ENCODE measurements around the gene CCDC180.
"Not testable (repeated sequence)": the region's sequence is repeated elsewhere in the genome, so short reads cannot be mapped to it uniquely, and the experiment has no call there.

CCDC180 gene

DNA sequence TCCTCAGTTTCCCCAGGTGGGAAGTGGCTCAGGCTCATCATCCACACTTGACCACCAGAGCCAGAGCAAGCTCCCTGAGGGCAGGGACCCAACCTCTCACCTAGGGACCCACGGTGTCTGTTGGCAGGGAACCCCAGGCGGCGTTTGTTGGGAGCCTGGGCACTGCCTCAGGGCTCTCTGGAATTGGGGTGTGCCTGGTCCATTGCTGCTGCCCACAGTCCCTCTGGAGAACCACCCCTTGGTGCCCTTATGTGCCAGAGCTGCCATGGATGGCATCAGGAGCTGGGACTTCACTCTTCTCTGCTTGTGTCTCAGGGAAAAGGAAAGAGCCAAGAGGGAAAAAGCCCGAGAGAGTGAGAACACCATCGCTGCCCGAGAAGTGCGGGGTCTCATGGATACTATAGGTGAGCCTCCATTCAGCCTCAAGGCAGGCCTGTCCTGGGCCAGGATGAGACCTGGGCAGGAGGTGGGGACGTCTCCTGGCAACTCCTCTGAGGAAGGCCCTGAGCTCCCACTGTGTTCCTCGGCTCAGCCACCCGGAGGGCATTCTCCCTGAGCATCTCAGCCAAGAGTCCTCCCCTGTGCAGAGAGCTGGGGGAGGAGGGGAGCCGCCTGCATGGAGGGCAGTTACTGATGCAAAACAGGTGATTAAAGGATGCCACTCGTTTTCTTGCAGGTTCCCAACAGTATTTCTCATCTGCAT lies 4.5 kb downstream of the CCDC180 start:
- DNase-seq, result no peak

DNA sequence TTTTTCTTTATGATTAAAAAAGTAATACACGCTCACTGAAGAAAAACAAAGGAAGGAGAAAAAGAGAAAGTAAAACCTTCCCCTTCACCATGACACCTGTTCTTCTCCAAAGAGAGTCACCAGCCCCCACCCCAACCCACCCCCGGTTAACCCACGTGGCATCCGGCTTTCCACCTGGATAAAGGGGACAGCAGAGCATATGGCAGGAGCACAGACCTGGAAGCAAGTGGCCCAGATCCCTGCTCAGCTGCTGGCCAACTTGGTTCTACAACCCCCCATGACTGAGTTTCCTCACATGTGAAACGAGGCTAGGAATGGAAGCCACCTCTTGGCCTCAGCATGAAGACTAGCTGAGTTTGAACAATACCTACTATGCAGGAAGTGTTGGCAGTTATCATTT lies 5.1 kb downstream of the CCDC180 start:
- no peak for DNase-seq

DNA sequence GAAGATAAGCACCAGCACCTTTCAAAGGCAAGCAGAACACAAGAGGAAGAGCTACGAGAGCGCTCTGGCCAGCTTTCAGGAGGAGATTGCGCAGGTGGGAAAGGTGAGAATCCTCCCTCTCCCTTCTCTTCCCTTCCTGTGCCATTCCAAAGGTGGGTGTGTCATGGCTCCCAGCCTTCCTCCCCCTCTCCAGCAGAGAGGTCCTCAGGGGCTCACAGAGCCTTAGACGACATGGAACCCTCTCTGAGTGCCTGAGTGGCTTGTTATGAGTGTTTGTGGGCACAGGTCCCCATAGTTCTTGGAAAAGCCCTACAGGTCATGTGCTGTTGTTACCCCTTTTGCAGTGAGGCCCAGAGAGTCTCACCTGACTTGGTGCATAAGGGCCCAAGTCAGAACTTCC lies 5.8 kb downstream of the CCDC180 start:
- DNase-seq, result no peak

- no peak for DNase-seq
Observed at GRCh38 chr9:97313746-97314145, 6.3 kb downstream of the CCDC180 start.

DNA sequence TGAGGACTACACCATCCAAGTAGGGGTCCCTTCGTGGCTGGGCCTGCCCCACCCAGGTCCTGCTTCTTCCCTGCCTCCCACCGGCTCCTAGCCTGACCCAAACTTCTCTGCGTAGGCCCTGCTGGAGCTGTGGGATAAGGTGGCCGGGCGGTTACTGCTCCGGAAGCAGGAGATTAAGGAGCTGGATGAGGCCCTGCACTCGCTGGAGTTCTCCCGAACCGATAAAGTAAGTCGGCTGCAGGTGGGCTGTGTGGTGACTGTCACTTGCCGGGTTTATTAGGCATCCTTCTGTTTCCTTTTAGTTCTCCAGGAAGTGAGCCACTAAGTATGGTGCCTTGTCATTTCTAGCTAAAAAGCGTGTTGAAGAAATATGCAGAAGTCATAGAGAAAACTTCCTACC lies 7.0 kb downstream of the CCDC180 start:
- no peak for DNase-seq

DNA sequence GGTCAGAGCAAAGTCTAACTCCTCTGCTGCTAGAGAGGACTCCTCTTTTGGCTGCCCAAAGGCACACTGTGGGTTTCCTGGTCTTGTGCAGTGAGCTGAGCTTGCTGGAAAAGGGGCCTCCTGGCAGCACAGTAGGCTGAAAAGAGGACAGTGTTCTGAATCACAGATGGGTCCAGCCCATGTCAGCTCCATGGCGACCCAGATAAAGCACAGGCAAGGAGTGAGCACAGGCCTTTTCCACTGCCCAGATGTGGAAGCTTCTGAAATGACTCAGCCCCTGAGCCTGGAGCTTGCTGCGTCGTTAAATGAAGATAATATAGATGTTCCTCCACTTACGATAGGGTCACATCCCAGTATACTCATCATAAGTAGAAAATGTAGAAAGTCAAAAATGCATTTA lies 8.1 kb downstream of the CCDC180 start:
- no peak for DNase-seq

DNA sequence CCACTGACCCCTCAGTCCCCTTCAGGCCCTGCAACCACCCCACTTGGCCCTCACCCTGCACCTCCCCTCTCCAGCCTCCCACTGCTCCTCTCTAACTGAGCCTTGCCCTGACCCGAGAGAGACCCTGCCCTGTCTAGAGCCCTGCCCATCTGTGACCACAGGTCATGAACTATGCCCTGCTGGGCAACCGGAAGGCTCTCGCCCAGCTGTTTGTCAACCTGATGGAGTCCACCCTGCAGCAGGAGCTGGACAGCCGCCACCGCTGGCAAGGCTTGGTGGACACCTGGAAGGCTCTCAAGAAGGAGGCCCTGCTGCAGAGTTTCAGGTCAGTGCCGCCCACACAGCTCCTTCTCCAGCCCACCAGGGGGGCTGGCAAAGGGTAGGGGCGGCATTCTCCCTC lies 9.4 kb downstream of the CCDC180 start:
- DNase-seq, result no peak

GRCh38 chr9:97318433-97318832 lies 11.0 kb downstream of the CCDC180 start:
- DNase-seq, result no peak

- DNase-seq, result no peak
Observed at GRCh38 chr9:97319395-97319794, 11.9 kb downstream of the CCDC180 start.

DNA sequence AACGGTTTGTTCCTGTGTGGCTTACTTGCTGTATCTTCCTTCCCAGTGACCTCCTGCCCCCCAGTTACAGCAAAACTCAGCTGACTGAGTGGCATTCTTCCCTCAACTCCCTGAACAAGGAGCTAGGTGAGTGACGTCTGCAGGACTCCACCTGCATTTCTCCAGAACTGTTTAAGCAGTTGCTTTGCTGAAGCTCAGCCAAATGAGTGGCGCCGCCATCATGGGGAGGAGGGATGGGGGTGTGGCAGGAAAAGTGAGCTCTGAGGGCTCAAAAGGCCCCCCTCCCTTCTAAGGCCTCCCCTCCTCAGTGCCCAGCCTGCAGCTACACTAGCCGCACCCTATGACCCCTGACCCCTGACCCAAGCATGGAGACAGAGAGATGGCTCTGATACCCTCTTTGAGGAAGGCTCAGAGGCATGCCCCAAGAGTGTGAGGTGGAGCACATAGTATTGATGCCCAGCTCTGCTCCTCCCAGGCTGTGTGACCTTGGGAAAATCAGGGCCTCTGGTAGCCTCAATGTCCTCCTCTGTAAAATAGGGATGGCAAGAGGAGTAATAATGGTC lies 12.7 kb downstream of the CCDC180 start:
- DNase-seq, result no peak

- no peak for DNase-seq
Observed at GRCh38 chr9:97321251-97321650, 13.8 kb downstream of the CCDC180 start.

DNA sequence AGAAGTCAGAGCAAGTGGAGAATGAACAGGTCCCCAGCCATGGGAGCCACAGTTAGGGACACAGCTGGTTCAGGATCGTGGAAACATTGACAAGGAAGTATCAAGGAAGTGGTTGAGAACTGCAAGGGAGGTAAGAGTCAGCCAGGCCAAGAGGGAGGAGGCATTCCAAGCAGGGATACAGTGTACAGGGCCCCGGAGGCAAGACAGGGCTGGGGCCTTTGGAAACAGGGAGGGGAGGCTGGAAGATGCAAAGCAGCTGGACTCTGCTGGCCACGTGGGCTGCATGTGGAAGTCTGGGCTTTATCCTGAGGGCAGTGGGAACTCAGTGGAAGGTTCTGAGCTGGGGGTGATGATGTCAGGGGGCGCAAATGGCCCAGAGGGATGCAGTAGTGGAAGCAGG lies 14.2 kb downstream of the CCDC180 start:
- no peak for DNase-seq

- no peak for DNase-seq
Observed at GRCh38 chr9:97322105-97322504, 14.6 kb downstream of the CCDC180 start.

- DNase-seq, result no peak
Observed at GRCh38 chr9:97324954-97325353, 17.5 kb downstream of the CCDC180 start.

DNA sequence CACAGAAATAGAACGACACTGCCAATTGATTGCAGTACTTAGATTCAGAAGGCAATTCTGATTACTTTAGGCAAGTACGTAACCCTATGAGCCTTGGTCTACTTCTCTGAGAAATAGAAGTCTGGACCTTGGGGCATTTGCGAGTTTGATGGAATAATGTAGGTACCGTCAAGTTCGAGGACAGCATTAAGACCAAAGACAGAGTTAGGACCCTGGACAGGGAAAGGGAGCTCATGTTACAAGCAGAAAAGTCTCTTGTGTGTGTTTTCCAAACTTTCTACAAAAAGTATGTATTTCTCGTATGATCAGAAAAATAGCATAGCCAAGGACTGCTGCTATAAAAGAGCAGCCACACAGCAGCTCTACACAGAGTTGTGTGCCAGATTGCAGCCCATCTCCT lies 20.1 kb downstream of the CCDC180 start:
- no peak for DNase-seq

DNA sequence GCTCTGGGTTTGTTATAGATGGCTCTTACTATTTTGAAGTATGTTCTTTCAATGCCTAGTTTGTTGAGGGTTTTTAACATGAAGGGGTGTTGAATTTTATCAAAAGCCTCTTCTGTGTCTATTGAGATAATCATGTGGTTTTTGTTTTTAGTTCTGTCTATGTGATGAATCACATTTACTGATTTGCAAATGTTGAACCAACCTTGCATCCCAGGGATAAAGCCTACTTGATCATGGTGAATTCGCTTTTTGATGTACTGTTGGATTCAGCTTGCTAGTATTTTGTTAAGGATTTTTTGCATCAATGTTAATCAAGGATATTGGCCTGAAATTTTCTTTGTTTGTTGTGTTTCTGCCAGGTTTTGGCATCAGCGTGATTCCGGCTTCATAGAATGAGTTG lies 25.5 kb downstream of the CCDC180 start:
- no peak for DNase-seq

GRCh38 chr9:97335622-97336021 lies 28.2 kb downstream of the CCDC180 start:
- DNase-seq, result not testable (repeated sequence)

DNA sequence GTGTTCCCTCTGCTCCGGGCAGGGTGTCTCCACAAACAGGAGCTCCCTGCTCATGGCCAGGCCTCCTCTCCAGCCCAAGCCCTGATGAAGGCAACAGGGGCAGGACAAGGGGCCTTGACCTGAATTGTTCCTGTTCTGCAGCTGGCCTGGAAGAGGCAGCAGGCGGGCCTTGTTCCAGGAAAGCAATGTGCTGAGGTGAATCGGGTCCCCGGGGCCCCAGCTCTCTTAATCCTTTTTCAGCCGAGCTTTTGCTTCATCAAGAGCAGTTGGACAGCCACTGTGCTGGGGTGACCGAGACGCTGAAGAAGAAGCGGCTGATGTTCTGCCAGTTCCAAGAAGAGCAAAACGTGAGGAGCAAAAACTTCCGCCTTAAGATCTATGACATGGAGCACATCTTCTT lies 41.4 kb downstream of the CCDC180 start:
- no peak for DNase-seq

DNA sequence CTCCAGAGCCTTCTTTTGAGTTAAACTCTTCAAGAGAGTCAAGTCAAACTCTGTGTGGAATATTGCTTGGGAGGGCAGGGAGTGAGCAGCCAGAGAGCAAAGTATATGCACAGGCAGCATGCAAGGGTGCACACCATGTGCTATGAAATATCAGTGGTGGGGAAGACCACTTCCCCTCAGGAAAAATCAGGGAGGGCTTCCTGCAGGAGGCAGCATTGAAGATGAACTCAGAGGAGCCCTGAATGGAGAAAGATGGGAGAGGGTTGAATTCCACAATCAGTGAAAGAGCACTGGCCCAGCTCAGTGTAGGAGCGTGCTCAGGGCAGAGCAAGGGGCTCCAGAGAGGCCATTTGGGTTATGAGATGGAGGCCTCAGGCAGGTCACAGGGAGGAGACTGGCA lies 41.9 kb downstream of the CCDC180 start:
- no peak for DNase-seq

- no peak for DNase-seq
Observed at GRCh38 chr9:97354637-97355036, 47.2 kb downstream of the CCDC180 start.

- DNase-seq, result no peak
Observed at GRCh38 chr9:97357056-97357455, 49.6 kb downstream of the CCDC180 start.

All from MV-4-11 (cell line).